Trophoblast cell (in vitro differentiated cells and primary cell): ENCODE data around the gene EXOC3.

Source experiments
- DNase-seq, 2 donors: peaks; one replicate each; pipeline ENCODE4 v3.0.0-alpha.2; 2016
- H2AFZ ChIP-seq: 2 replicates; pipeline ENCODE4 v1.6.1; 2013; ENCODE audit warnings: low read length, moderate library complexity, mild to moderate bottlenecking; ENCODE audit not compliant: insufficient read depth, poor library complexity
- H2AK5ac ChIP-seq: 2 replicates; pipeline ENCODE4 v1.6.1; 2013; ENCODE audit warnings: mild to moderate bottlenecking, low read length
- H2BK120ac ChIP-seq: 2 replicates; pipeline ENCODE4 v1.6.1; 2013; ENCODE audit warnings: low read length, mild to moderate bottlenecking, moderate library complexity; ENCODE audit not compliant: insufficient read depth, poor library complexity
- H2BK12ac ChIP-seq: 2 replicates; pipeline ENCODE4 v1.6.1; 2013; ENCODE audit warnings: mild to moderate bottlenecking, low read length, moderate library complexity
- H2BK5ac ChIP-seq: 2 replicates; pipeline ENCODE4 v1.6.1; 2013; ENCODE audit warnings: low read length, low read depth, moderate library complexity, mild to moderate bottlenecking; ENCODE audit not compliant: poor library complexity
- H3K14ac ChIP-seq: 2 replicates; pipeline ENCODE4 v1.6.1; 2013; ENCODE audit warnings: mild to moderate bottlenecking, low read length
- H3K18ac ChIP-seq: 2 replicates; pipeline ENCODE4 v1.6.1; 2013; ENCODE audit warnings: mild to moderate bottlenecking, low read length
- H3K23ac ChIP-seq: 2 replicates; pipeline ENCODE4 v1.6.1; 2013; ENCODE audit warnings: low read length
- H3K27ac ChIP-seq: 2 replicates; pipeline ENCODE4 v1.5.1; 2013; ENCODE audit warnings: low read depth, mild to moderate bottlenecking, inconsistent platforms, low read length, moderate library complexity
- H3K27me3 ChIP-seq: 2 replicates; pipeline ENCODE4 v1.6.1; 2013; ENCODE audit warnings: inconsistent platforms, mild to moderate bottlenecking, low read length, moderate library complexity; ENCODE audit not compliant: insufficient read depth
- H3K36me3 ChIP-seq, 2 experiments: 1 replicate in 1 of 2; 2 replicates in 1 of 2; pipeline ENCODE4 v1.6.1; 2013; ENCODE audit warnings: low read length in 2 of 2, mild to moderate bottlenecking in 2 of 2, moderate library complexity in 1 of 2; ENCODE audit not compliant: insufficient read depth in 2 of 2, control insufficient read depth in 1 of 2
- H3K4ac ChIP-seq: 2 replicates; pipeline ENCODE4 v1.6.1; 2013; ENCODE audit warnings: low read depth, mild to moderate bottlenecking, low read length, moderate library complexity
- H3K4me1 ChIP-seq, 2 experiments: 1 replicate in 1 of 2; 2 replicates in 1 of 2; pipeline ENCODE4 v1.6.1; 2013; ENCODE audit warnings: low read length in 2 of 2, mild to moderate bottlenecking in 2 of 2, moderate library complexity in 1 of 2; ENCODE audit not compliant: insufficient read depth in 2 of 2, control insufficient read depth in 1 of 2
- H3K4me2 ChIP-seq: 2 replicates; pipeline ENCODE4 v1.6.1; 2013; ENCODE audit warnings: inconsistent platforms, mild to moderate bottlenecking, low read length, moderate library complexity
- H3K4me3 ChIP-seq: 2 replicates; pipeline ENCODE4 v1.5.1; 2013; ENCODE audit warnings: mild to moderate bottlenecking, low read depth, low read length, inconsistent platforms
- H3K79me1 ChIP-seq: one replicate; pipeline ENCODE4 v1.6.1; 2013; ENCODE audit warnings: low read length
- H3K79me2 ChIP-seq: 2 replicates; pipeline ENCODE4 v1.6.1; 2013; ENCODE audit warnings: low read length, mild to moderate bottlenecking; ENCODE audit not compliant: control insufficient read depth, insufficient read depth, poor library complexity
- H3K9ac ChIP-seq: 2 replicates; pipeline ENCODE4 v1.6.1; 2013; ENCODE audit warnings: mild to moderate bottlenecking, low read length
- H3K9me3 ChIP-seq: 2 replicates; pipeline ENCODE4 v1.6.1; 2013; ENCODE audit warnings: low read depth, mild to moderate bottlenecking, control low read depth, inconsistent platforms, low read length; ENCODE audit not compliant: insufficient read depth
- H4K12ac ChIP-seq: 2 replicates; pipeline ENCODE4 v1.6.1; 2013; ENCODE audit warnings: low read depth, mild to moderate bottlenecking, low read length, moderate library complexity
- H4K8ac ChIP-seq: 2 replicates; pipeline ENCODE4 v1.6.1; 2013; ENCODE audit warnings: low read depth, mild to moderate bottlenecking, low read length, moderate library complexity
- H4K91ac ChIP-seq: one replicate; pipeline ENCODE4 v1.6.1; 2013; ENCODE audit warnings: low read depth, mild to moderate bottlenecking, low read length, moderate library complexity
- WGBS: extraction: QIAGEN DNeasy Blood & Tissue Kit; methylation state at CpG from one replicate; pipeline ENCODE4 v1.1.7; 2013; ENCODE audit warnings: missing lambda C conversion rate; ENCODE audit not compliant: insufficient read length, insufficient coverage; ENCODE audit errors: extremely low coverage; 5-methylcytosine and 5-hydroxymethylcytosine counted together

EXOC3 gene

DNA sequence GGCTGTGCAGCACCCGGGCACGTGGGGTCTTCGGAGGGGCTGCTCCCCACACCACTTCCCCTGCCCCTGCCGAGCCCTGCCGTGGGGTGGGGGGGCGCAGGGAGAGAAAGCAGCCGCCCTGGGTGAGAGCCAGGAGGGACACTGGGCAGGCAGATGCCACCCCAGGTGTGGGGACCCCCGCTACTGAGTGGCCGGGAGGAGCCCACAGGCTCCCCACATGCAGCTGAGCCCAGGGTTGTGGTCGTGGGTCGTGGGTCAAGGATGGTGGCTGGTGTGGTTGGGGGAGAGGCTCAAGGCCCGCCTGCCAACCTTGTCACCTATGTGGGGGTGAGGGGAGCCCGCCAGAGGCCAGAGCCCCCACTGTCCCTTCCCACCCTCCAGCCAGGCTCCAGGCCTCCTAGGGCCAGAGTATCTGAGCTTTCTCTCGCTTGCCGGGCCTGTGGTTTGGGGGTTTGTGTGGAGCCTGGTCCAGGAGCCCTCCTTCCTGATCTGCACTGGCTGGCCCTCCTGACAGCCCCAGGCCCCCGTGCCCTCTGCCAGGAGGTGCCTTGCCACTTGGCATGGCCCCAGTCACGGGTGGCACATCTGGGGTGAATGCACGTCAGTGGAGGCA is 35.5 kb downstream of the EXOC3 start:
- Histone ChIP-seq H3K79me1 (peaks cover 5% of the 10 kb centered on the region), H3K9ac (no peak overlapping the region), H4K91ac (no peak overlapping the region), H2BK12ac (no peak overlapping the region), H3K79me2 (peaks cover 2% of the 10 kb centered on the region), H2BK5ac (no peak overlapping the region), H2BK120ac (no peak overlapping the region), H3K4me2 (no peak overlapping the region), H3K9me3 (peaks cover 4% of the 10 kb centered on the region), H3K14ac (no peak overlapping the region), H3K27me3 (peaks cover 6% of the 10 kb centered on the region), H2AK5ac (no peak overlapping the region), H3K4me3 (no peak overlapping the region), H3K4ac (no peak overlapping the region), H3K18ac (no peak overlapping the region), H3K27ac (no peak overlapping the region), H3K23ac (no peak overlapping the region), H2AFZ (no peak overlapping the region), H4K12ac (no peak overlapping the region), H4K8ac (no peak overlapping the region), H3K4me1 (peaks cover 5 to 7% of the 10 kb centered on the region in 2 experiments), H3K36me3 (no peaks in the 10 kb centered on the region)
- WGBS, result no CpG with 5 or more reads among the region's 18 CpGs
- DNase-seq, result no peak

DNA sequence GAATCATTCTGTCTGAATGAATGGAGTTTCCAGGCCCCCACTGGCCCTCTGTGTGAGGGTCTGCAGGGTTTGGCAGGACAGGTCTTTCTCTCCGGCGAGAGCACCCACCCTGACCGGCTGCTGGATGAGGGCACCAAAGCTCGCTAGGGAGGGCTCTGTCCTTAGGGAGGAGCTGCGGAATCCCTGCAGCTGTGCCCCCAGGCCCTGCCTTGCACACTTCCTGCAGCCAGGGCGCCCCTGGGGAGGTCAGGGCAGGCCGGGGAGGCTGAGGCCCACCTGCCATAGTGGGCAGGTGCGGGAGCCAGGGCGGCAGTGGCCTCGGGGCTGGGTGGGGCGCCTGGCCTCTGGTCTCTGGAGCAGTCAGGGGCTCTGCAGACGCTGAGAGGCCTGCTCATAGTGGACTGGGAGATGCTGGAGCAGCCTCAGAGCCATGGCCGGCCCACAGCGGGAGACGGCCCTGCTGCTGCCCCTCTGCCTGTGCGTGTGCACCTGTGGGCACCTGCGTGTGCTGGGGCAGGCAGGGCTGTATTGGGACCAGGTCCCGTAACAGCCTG is 36.1 kb downstream of the EXOC3 start:
- Histone ChIP-seq H3K79me2 (no peaks in the 10 kb centered on the region), H2AK5ac (no peak overlapping the region), H3K9me3 (peaks cover 4% of the 10 kb centered on the region), H4K12ac (no peak overlapping the region), H3K23ac (no peak overlapping the region), H3K4ac (no peak overlapping the region), H3K4me3 (no peak overlapping the region), H2AFZ (no peak overlapping the region), H3K27ac (no peak overlapping the region), H2BK120ac (no peak overlapping the region), H3K4me2 (no peak overlapping the region), H3K4me1 (peaks cover 5% of the 10 kb centered on the region in 2 experiments), H2BK5ac (no peak overlapping the region), H3K14ac (no peak overlapping the region), H3K79me1 (no peaks in the 10 kb centered on the region), H4K8ac (no peak overlapping the region), H3K9ac (no peak overlapping the region), H4K91ac (no peak overlapping the region), H3K36me3 (no peaks in the 10 kb centered on the region), H3K27me3 (peaks cover 6% of the 10 kb centered on the region), H3K18ac (no peak overlapping the region), H2BK12ac (no peak overlapping the region)
- WGBS, result no CpG with 5 or more reads among the region's 18 CpGs
- DNase-seq, result peak in 1 of 2 donors; percentile 8

DNA sequence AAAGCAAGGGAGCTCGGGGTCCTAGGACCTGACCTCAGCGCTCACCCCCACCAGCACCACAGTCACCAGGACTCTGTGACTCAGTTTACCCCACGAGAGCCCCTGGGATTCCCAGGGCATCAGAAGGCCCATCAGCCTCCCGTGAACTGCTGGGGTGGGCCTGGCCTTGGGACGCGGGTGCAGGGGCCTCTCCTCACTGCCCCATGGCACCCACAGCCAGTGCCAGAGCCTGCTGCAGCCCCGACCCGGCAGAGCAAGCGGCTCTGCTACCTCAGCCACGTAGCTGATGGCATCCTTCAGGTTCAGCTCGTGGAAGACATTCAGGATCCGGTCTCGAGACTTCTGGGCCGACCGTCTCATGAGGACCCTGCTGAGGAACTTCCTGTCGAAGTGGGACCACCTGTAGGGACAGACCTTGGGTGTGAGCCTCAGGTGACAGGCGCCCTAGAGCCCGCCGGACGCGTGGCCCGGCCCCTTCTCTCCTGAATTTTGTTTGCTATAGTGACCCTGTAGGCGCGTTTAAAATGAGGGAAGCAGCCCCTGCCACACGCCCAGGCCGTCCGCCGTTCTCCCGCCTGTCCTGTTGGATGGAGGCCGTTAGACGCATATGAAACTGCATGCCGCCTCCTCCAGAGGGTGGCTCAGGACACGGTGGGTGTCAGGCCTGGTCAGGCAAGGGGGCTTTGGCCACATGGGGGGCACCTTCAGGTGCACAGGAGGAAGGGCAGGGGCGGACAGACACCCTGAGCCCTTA is 36.8 kb downstream of the EXOC3 start:
- H3K9me3 ChIP-seq, result peaks cover 3% of the 10 kb centered on the region
- no peak overlapping the region for H3K23ac ChIP-seq
- H3K14ac ChIP-seq, result no peak overlapping the region
- no peak overlapping the region for H2AFZ ChIP-seq
- no CpG with 5 or more reads among the region's 34 CpGs for WGBS
- no peaks in the 10 kb centered on the region for H3K79me2 ChIP-seq
- H3K18ac ChIP-seq, result no peak overlapping the region
- no peak overlapping the region for H2AK5ac ChIP-seq
- no peaks in the 10 kb centered on the region for H3K36me3 ChIP-seq
- H4K12ac ChIP-seq, result no peak overlapping the region
- H4K91ac ChIP-seq, result no peak overlapping the region
- no peak overlapping the region for H2BK120ac ChIP-seq
- peaks cover 5% of the 10 kb centered on the region for H3K27me3 ChIP-seq
- no peak overlapping the region for H2BK5ac ChIP-seq
- no peaks in the 10 kb centered on the region for H3K79me1 ChIP-seq
- no peak overlapping the region for H2BK12ac ChIP-seq
- no peak overlapping the region for H3K4me2 ChIP-seq
- H3K4ac ChIP-seq, result no peak overlapping the region
- H3K4me3 ChIP-seq, result no peak overlapping the region
- no peak for DNase-seq
- H3K4me1 ChIP-seq, result peaks cover 4 to 5% of the 10 kb centered on the region in 2 experiments
- H3K27ac ChIP-seq, result no peak overlapping the region
- no peak overlapping the region for H4K8ac ChIP-seq
- no peak overlapping the region for H3K9ac ChIP-seq

DNA sequence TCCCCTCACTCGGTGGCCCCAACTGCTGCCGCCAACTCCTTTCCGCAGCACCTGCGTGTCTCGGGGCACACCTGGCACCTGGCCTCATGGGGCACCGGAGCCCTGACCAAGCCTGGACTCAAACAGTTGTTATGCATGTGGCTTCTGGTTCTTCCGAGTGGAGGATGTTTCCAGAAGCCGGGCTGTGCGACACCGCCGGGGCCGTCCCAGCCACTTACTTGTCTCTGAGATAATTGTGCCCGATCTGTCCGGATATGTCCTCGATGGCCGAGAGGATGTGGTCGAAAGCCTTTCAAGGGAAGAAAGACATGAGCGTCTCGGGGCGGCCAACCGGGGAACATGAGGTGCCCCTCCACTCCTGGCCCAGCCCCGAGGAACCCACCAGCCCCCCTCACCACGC is 38.4 kb downstream of the EXOC3 start:
- WGBS, result no CpG with 5 or more reads among the region's 23 CpGs

More for the DNA sequence above, 38.4 kb downstream of the EXOC3 start:
- no peak overlapping the region for H3K4me3 ChIP-seq
- no peak overlapping the region for H2BK12ac ChIP-seq
- H3K79me2 ChIP-seq, result no peaks in the 10 kb centered on the region
- no peak overlapping the region for H3K14ac ChIP-seq
- no peak overlapping the region for H2AK5ac ChIP-seq
- H2AFZ ChIP-seq, result no peak overlapping the region
- no peak overlapping the region for H2BK120ac ChIP-seq
- no peaks in the 10 kb centered on the region for H3K79me1 ChIP-seq
- H3K9ac ChIP-seq, result no peak overlapping the region
- no peak for DNase-seq
- no peak overlapping the region for H4K91ac ChIP-seq
- H2BK5ac ChIP-seq, result no peak overlapping the region
- no peaks in the 10 kb centered on the region for H3K36me3 ChIP-seq
- no peak overlapping the region for H3K4me2 ChIP-seq
- H3K23ac ChIP-seq, result no peak overlapping the region
- no peak overlapping the region for H3K18ac ChIP-seq
- no peak overlapping the region for H3K4ac ChIP-seq
- no peak overlapping the region for H4K12ac ChIP-seq
- H3K4me1 ChIP-seq, result no peaks in the 10 kb centered on the region
- no peaks in the 10 kb centered on the region for H3K27me3 ChIP-seq
- H4K8ac ChIP-seq, result no peak overlapping the region
- H3K27ac ChIP-seq, result no peak overlapping the region
- no peaks in the 10 kb centered on the region for H3K9me3 ChIP-seq
